Measurements from ENCODE around the gene GKAP1. TPM values are rescaled to one million over a fixed set of nuclear protein-coding genes. Genes with fewer than 3 reads are reported as not detected.
"Not testable (repeated sequence)": the region's sequence is repeated elsewhere in the genome, so short reads cannot be mapped to it uniquely, and the experiment has no call there.

GKAP1 gene
- 0.35 TPM for polyA plus RNA-seq (2013, experiment 1 of 2; ENCODE audit: insufficient read length)
- polyA plus RNA-seq (2013, experiment 2 of 2; ENCODE audit: insufficient read length): 1.2 TPM

DNA sequence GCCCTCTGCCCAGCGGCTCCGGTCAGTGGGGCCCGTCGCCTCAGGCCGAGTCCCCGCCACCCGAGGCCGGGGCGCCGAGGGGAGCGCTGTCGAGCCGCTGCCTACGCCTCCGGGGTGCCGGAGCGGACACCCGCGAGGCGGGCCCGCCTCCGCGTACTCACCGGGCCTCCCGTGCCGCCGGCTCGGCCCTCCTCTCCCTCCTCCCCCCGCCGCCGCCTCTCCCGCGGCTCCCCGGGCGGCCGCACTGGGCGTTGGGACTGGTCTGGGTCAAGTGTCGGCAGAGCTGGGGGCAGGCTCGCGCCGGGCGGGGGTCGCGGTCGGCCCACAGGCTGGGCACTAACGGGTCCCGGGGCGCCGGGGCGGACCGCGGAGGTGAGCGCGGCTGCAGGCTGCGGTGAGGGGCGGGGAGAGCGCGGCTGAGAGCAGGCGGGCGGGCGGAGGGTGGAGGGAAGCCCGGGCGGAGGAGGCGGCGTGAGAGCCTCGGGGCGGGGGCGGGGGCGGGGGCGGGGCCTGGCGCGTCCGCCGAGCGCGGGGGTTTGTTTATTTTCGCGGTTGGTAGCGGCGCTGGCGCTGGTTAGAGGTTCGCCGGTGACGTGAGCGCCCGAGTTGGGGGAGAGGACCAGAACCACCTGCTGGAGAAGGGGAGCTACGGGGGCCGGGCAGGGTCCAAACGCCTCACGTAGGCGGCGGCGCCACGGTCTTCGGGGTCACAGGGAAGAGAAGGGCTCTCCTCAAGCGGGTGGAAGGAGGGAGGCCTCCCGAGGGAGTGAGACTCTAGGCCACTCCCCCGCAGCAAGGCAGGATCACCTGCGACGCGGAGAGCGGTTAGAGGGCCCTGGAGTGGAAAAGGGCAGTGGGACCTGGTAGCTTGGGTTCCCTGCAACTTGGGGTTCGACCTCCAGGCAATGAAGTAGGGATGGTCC, at the start of gene GKAP1:
TSS of gene GKAP1 (minus strand) at position 414 of the 923 bp plus-strand sequence. CDS start 11,252 bp downstream, outside the sequence.
- peak; percentile 26 for DNase-seq

DNA sequence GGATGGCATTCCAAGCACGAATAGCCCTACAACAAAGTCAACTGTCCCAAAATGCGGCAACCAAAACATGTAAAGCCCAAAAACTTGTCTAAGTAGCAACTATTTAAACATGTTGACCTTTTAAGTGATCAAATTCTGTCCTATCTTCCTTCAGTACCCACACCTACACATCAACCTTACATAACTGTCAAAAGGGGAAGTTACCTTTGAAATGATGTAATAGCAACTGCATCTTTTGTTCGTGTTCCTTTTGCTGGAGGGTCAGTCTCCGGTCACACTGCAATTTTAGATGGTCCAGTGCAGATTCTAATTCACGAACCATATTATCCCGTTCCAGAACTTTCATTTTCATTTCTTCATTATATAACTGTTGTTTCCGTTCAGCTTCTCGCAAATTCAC, 32.3 kb upstream of the GKAP1 start:
- not testable (repeated sequence) for DNase-seq

- DNase-seq: not testable (repeated sequence)
Observed at GRCh38 chr9:83837070-83837643, 19.6 kb upstream of the GKAP1 start.

DNA sequence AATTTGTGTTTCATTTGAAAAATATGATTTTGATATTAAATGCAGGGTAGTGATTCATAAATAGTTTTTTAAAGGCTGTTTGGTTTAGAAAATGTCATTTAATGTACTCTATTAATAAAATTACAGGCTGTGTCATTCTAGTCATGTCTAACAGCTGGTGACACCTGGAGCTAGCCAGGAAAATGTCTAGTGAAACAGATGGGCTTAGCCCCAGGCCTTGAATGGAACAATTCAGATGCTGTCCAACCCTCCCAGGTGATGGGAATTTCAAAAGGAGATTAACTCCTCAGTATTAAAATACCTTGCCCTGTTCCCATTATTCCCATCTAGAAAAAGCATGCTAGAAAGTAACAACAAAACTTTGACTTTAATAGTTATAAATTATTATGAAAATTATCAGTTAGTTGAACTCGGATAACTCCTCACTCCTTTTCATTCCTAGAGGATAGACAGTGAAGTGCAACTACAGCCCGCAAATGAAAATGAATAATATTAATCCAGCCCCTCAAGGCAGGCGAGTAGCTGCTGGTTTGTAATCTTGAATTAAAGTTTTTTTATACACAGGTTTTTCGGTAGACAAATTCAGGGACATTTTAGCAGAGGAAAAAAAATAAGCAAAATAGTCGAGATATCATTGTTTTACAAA, 13.0 kb upstream of the GKAP1 start:
- DNase-seq: not testable (repeated sequence)

- peak; percentile 29 for DNase-seq
Observed at GRCh38 chr9:83824986-83825623, 7.5 kb upstream of the GKAP1 start.

DNA sequence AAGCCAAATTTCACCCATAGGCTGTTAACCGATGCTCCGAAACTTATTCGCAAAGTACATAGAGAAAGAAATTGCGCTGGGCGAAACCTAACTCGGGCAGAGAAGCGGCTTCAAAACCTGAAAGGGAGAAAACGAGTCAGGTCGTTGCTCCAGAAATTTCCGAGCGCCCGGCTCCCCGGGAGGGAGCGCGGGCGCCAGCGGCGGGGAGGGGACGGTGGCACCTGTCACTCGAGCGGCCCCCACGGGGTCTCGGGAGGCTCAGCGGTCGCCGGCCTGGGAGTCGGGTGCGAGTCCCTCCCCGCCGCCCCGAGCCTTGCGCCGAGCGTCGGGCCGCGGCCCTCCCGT, 586 bp downstream of the GKAP1 start:
- not testable (repeated sequence) for DNase-seq

- not testable (repeated sequence) for DNase-seq
Observed at GRCh38 chr9:83815120-83815519, 2.4 kb downstream of the GKAP1 start.

GRCh38 chr9:83809213-83809612, 8.4 kb downstream of the GKAP1 start:
- DNase-seq: not testable (repeated sequence)

DNA sequence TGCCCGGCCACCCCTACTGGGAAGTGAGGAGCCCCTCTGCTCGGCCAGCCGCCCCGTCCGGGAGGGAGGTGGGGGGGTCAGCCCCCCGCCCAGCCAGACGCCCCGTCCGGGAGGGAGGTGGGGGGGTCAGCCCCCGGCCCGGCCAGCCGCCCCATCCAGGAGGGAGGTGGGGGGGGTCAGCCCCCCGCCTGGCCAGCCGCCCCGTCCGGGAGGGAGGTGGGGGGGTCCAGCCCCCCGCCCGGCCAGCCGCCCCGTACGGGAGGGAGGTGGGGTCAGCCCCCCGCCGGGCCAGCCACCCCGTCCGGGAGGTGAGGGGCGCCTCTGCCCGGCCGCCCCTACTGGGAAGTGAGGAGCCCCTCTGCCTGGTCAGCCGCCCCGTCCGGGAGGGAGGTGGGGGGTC, 13.1 kb downstream of the GKAP1 start:
- not testable (repeated sequence) for DNase-seq

DNA sequence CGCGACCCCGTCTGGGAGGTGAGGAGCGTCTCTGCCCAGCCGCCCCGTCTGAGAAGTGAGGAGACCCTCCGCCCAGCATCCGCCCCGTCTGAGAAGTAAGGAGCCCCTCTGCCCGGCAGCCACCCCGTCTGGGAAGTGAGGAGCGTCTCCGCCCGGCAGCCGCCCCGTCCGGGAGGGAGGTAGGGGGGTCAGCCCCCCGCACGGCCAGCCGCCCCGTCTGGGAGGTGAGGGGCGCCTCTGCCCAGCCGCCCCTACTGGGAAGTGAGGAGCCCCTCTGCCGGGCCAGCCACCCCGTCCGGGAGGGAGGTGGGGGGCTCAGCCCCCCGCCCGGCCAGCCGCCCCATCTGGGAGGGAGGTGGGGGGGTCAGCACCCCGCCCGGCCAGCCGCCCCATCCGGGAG, 13.6 kb downstream of the GKAP1 start:
- DNase-seq: not testable (repeated sequence)

DNA sequence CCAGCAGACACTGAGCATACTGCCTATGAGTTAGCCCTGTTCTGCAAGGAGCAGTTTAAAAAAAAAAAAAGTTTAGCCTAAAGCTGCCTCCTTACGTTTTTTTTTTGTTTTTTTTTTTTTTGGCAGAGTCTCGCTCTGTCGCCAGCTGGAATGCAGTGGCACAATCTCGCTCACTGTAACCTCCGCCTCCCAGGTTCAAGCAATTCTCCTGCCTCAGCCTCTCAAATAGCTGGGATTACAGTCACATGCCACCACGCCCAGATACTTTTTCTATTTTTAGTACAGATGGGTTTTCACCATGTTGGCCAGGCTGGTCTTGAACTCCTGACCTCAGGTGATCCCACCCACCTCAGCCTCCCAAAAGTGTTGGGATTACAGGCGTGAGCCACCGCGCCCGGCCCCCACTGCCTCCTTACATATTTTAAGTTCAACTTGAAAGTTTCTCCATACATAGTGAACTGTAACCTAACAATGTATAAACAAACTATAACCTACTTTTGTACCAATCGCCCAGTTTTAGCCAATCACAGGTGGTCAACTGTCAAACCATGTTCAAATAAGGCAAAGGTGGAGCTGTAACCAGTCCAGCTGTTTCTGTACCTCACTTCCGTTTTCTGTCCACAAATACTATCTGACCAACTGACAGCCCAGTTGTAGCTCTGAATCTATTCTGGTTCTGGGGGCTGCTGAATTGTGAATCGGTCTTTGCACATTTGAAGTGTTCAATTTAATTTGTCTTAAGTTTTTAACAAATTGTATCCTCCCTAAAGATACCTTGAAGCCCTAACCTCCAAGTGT, 17.1 kb downstream of the GKAP1 start:
- DNase-seq: no peak

- no peak for DNase-seq
Observed at GRCh38 chr9:83794051-83794450, 23.5 kb downstream of the GKAP1 start.

GRCh38 chr9:83792746-83793145, 24.8 kb downstream of the GKAP1 start:
- no peak for DNase-seq

GRCh38 chr9:83778164-83778563, 39.4 kb downstream of the GKAP1 start:
- no peak for DNase-seq

DNA sequence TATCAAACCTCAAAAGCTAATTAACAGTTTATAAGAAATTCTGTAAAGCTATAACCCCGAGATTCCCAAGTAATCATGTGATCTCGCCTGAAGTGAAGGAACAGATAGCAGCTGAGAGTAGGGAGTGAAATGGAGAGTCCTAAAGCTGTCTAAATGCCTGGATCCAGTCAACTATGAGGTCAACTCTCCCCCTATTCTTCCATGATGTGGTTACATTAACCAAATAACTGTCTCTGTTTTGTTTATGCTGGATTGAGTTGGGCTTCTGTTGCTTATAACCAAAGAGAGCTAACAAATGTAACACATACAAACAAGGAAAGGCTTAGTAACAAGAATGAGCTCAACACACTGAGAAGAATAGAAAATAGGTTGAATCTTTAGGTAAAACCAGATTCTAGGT, 41.6 kb downstream of the GKAP1 start:
- DNase-seq: no peak

GRCh38 chr9:83772860-83773259, 44.7 kb downstream of the GKAP1 start:
- DNase-seq: no peak

DNA sequence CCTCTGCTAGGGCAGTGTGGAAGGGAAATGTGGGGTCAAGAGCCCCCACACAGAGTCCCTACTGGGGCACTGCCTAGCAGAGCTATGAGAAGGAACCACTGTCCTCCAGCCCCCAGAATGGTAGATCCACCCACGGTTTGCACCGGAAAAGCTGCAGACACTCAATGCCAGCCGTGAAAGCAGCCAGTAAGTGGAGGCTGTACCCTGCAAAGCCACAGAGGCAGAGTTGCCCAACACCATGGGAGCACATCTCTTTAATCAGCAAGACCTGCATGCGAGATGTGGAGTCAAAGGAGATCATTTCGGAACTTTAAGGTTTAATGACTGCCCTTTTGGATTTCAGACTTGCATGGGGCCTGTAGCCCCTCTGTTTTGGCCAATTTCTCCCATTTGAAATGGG, 52.2 kb downstream of the GKAP1 start:
- DNase-seq: no peak

GRCh38 chr9:83754383-83754977, 63.1 kb downstream of the GKAP1 start:
- no peak for DNase-seq

- DNase-seq: no peak
Observed at GRCh38 chr9:83749706-83750105, 67.9 kb downstream of the GKAP1 start.

DNA sequence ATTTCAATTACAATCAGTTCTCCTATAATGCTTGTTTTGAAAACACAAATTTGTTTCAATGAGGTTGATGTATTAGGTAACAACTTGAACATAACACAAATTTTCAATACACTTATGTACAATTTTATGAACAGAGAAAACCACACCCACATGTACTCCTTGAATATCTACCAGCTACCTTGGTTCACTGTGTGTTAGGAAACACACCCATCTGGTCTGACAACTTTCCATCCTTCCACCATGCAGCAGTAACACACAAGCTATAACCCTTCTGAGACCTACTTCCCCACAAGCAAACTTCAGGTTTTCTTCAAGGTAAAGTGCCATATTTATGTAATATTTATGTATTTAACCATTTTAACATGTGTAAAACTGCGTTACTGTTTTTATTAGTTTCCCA, 73.4 kb downstream of the GKAP1 start:
- DNase-seq: no peak

DNA sequence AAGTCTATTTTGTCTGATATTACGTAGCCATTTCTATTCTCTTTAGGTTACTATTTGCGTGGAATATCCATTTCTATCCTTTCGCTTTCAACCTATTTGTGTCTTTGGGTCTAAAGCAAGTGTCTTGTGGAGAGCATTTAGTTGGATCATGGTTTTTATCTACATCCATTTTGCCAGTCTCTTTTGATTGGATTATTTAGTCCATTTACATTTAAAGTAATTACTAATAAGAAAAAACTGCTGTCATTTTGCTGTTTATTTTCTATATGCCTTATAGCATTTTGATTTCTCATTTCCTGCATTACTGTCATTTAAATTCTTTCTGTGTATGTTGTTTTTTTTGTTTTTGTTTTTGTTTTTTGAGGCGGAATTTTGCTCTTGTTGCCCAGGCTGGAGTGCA, 83.8 kb downstream of the GKAP1 start:
- DNase-seq: no peak
